AG04450 (cell line): ENCODE measurements around the gene SAMD4A. TPM values are rescaled to one million over a fixed set of nuclear protein-coding genes. Genes with fewer than 3 reads are reported as not detected.

Experiments used
- CTCF ChIA-PET: fragments of 300-600, 350-600 bp; formaldehyde crosslinking; extraction: SDS; loops from one replicate; lab custom pipeline; 2022; ENCODE audit warnings: antibody characterized with exemption, inconsistent platforms; lab: Charles Lee
- POLR2A ChIA-PET: fragments of 350-600 bp; formaldehyde crosslinking; extraction: SDS; loops from one replicate; lab custom pipeline; 2021; ENCODE audit warnings: antibody characterized with exemption, inconsistent platforms; lab: Yijun Ruan, JAX
- DNase-seq: peaks from one replicate; pipeline ENCODE4 v3.0.0-alpha.2; 2011; ENCODE audit warnings: low read depth, low spot score
- H3K27ac ChIP-seq: one replicate; pipeline ENCODE4 v1.5.1; 2012; ENCODE audit warnings: low read depth, low read length, control low read depth
- H3K27me3 ChIP-seq: one replicate; pipeline ENCODE4 v1.6.0; 2012; ENCODE audit warnings: low read length; ENCODE audit not compliant: control insufficient read depth, insufficient read depth
- H3K4me3 ChIP-seq: 2 replicates; pipeline ENCODE4 v1.5.1; 2011; ENCODE audit warnings: mild to moderate bottlenecking, low read depth, low read length, control low read depth
- H3K9me3 ChIP-seq: 2 replicates; pipeline ENCODE4 v1.5.1; 2012; ENCODE audit warnings: low read length; ENCODE audit not compliant: control insufficient read depth, insufficient read depth
- polyA plus RNA-seq: library from polyadenylated mRNA; depleted of rRNA; stranded (reverse); fragments of >200 nt; gene quantifications from 2 replicates; pipeline ENCODE4 v1.2.3, GENCODE V29; 2011
- TF ChIP-seq, protein P1 (sequence below): IDR thresholded peaks from 2 replicates; pipeline ENCODE4 v1.5.1; 2011; ENCODE audit warnings: low read depth, low read length, control low read depth, inconsistent platforms

SAMD4A gene
- polyA plus RNA-seq, 1 experiment = 12.7 TPM

DNA sequence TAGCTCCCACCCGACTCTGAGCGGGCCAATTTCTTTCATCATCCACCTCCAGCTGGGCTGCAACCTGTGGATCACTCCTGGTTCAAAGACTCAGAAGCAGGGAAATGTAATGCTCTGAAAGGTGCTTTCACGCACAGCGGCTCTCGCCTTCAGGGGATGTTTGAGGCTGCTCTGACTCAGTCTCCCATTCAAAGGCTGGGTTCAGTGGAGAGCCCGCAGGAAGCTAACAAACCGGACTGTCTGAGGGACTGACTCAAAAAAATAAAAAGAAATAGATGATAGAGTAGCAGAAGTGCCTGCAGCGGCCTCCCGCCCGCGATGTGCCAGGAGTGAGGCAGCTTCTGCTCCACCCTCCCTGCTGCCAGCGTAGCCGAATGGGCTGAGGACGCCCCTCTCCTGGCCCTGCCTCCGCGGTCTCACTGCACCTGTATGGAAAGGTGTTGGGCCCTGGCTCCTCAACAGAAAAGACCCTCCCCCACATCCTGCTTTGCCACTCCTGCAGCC lies 237.7 kb downstream of the SAMD4A start:
- TF ChIP-seq, protein P1, sequence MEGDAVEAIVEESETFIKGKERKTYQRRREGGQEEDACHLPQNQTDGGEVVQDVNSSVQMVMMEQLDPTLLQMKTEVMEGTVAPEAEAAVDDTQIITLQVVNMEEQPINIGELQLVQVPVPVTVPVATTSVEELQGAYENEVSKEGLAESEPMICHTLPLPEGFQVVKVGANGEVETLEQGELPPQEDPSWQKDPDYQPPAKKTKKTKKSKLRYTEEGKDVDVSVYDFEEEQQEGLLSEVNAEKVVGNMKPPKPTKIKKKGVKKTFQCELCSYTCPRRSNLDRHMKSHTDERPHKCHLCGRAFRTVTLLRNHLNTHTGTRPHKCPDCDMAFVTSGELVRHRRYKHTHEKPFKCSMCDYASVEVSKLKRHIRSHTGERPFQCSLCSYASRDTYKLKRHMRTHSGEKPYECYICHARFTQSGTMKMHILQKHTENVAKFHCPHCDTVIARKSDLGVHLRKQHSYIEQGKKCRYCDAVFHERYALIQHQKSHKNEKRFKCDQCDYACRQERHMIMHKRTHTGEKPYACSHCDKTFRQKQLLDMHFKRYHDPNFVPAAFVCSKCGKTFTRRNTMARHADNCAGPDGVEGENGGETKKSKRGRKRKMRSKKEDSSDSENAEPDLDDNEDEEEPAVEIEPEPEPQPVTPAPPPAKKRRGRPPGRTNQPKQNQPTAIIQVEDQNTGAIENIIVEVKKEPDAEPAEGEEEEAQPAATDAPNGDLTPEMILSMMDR = no peak
- DNase-seq = no peak
- no peak overlapping the region for H3K4me3 ChIP-seq
- ChIA-PET POLR2A (interaction anchor here (1.0 kb wide), 1 partner anchor 239 kb away, joined by 3 read pairs; no protein-coding TSS in a partner anchor), CTCF (interaction anchor here (1.0 to 8.7 kb wide), 9 partner anchors 9 to 256 kb away, joined by 3 to 90 read pairs (median 6); no protein-coding TSS in a partner anchor)
- H3K27ac ChIP-seq = no peak overlapping the region
- no peaks in the 10 kb centered on the region for H3K9me3 ChIP-seq
- H3K27me3 ChIP-seq = peaks cover 5% of the 10 kb centered on the region

DNA sequence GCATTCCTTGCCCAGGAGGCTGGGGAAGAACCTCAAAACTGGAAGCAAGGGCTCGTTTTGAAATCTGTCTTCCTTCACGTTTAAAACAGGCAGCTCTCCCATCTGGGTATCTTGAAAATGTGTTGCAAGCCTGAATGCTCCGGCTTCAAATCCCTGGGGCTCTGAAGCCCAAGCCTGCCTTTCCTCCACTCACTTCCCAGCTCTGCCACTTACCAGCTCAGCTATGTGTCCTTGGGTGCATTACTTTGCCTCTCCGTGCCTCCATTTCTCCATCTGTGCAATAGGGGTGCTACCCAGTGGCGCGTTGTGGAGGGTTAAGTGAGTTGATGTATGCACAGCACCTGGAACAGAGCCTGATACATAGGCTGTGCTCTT lies 238.1 kb downstream of the SAMD4A start:
- TF ChIP-seq, protein P1 = no peak
- Histone ChIP-seq H3K9me3 (no peaks in the 10 kb centered on the region), H3K4me3 (no peak overlapping the region), H3K27ac (no peak overlapping the region), H3K27me3 (peaks cover 5% of the 10 kb centered on the region)
- ChIA-PET POLR2A (interaction anchor here (1.0 kb wide), 1 partner anchor 239 kb away, joined by 3 read pairs; no protein-coding TSS in a partner anchor), CTCF (interaction anchor here (1.0 to 8.7 kb wide), 9 partner anchors 8 to 256 kb away, joined by 3 to 90 read pairs (median 6); no protein-coding TSS in a partner anchor)
- no peak for DNase-seq

DNA sequence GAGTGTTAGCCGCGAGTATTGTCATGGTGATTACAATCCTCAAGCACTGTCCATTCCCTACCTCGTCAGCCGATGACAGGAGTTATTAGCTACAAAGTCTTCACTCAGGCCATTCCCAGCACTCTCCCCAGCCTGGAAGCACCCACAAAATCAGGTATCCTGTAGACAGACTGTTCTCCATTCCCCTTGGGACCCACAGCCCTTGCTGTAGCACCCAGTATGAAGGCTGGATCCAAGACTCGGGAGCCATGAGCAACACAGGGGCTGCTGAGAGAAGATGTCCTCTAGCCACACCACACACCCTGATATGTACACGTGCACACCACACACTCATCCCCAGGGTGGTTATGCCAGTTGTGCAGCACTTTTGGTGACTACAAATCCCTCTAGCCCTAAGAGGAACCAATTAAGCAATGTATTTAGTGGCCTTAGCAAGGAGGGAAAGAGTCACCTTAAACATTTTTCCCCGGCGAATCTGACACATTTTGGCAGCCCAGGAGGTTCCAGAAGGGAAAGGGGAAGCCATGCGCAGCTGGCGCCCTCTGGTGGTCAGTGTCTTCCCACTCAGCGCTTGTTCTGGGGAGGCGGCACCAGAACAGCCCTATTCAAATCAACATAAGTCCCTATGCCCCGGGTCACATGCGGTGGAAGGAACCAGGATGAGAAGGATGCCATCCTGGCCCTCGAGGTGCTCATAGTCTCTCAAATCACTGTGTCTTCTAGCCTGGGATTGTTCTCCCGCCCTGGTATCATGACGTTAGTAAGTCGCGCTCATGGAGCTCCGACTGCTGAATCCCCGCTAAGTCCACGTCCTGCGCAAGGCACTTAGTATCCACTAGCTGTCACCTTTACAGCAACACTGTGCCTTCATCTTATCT lies 238.8 kb downstream of the SAMD4A start:
- peak; percentile 65 for DNase-seq
- Histone ChIP-seq H3K9me3 (no peaks in the 10 kb centered on the region), H3K27ac (no peak overlapping the region), H3K4me3 (peak overlapping the region; percentile 18), H3K27me3 (peaks cover 5% of the 10 kb centered on the region)
- CTCF ChIA-PET = interaction anchor here (0.6 to 8.7 kb wide), 21 partner anchors 8 to 296 kb away, joined by 3 to 90 read pairs (median 3); partner anchors contain the start of genes CGRRF1 and WDHD1
- TF ChIP-seq, protein P1 = peak; percentile 99
- POLR2A ChIA-PET = interaction anchor here (1.0 kb wide), 1 partner anchor 240 kb away, joined by 3 read pairs; no protein-coding TSS in a partner anchor

DNA sequence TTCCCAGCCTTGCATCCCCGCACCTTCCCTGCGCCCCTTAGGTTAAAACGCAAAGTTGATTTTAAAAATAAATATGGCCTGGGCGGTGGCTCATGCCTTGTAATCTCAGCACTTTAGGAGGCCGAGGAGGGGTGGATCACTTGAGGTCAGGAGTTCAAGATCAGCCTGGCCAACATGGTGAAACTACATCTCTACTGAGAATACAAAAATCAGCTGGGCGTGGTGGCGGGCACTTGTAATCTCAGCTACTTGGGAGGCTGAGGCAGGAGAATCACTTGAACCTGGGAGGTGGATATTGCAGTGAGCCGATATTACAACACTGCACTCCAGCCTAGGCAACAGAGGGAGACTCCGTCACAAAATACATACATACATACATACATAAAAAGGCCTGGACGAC lies 239.7 kb downstream of the SAMD4A start:
- TF ChIP-seq, protein P1 = no peak
- no peak overlapping the region for H3K4me3 ChIP-seq
- peaks cover 11% of the 10 kb centered on the region for H3K27me3 ChIP-seq
- ChIA-PET CTCF (interaction anchor here (0.6 to 8.7 kb wide), 16 partner anchors 11 to 297 kb away, joined by 3 to 90 read pairs (median 3); partner anchors contain the start of genes CGRRF1 and WDHD1), POLR2A (no interaction called here)
- no peaks in the 10 kb centered on the region for H3K9me3 ChIP-seq
- H3K27ac ChIP-seq = no peak overlapping the region
- DNase-seq = no peak

DNA sequence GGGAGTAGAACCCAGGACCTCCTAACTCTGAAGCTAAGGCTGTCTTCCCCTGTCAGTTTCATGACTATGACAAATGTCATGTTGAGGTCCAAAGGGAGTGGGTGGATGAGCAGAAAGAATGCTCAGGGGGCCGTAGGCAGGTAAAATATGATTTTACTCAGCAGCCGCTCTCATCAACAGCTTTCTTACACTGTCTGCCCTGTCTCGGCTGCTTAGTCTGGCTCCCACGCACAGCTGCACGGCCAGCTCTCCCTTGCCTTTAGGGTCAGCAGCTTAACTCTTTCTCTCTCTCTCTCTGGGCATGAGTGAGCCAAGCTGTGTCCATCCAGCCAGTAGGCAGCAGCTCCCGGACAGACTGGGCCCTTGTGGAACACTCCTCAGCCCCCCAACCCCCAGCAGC lies 240.5 kb downstream of the SAMD4A start:
- TF ChIP-seq, protein P1 = no peak
- CTCF ChIA-PET = interaction anchor here (1.9 to 8.7 kb wide), 2 partner anchors 244 to 304 kb away, joined by 4 to 90 read pairs; no protein-coding TSS in a partner anchor
- POLR2A ChIA-PET = no interaction called here
- Histone ChIP-seq H3K27ac (no peak overlapping the region), H3K9me3 (no peaks in the 10 kb centered on the region), H3K27me3 (peaks cover 18% of the 10 kb centered on the region), H3K4me3 (no peak overlapping the region)
- no peak for DNase-seq
